ENCODE measurements around the gene RASL12. TPM values are rescaled to one million over a fixed set of nuclear protein-coding genes. Genes with fewer than 3 reads are reported as not detected.

Gene RASL12
- total RNA-seq, 2 donors from 2014 or later, result 3.1 to 6.7 TPM

DNA sequence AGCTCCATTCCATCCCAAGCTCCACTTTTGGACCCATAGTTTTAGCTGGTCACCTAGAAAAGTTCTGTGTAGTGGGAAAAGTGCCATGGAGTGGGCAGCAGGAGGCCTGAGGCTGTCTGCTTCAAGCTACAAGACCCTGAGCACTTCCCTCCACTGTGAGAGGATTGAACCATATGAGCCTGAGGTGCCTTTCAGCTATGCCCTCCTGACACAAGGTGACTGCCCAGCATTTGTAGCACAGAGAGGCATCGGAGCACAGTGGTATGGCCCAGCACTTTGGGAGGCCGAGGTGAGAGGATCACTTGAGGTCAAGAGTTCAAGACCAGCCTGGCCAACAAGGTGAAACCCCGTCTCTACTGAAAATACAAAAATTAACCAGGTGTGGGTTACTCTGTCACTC lies 4.8 kb upstream of the RASL12 start:
- Histone ChIP-seq H3K4me3 (no peak overlapping the region), H3K4me1 (no peaks in the 10 kb centered on the region), H3K9ac (ENCODE audit: low read depth in 2 of 2, low read length in 2 of 2) (no peak overlapping the region), H3K27me3 (peaks cover 6% of the 10 kb centered on the region), H3K36me3 (no peaks in the 10 kb centered on the region), H3K9me3 (no peaks in the 10 kb centered on the region), H3K27ac (no peak overlapping the region)
- intact Hi-C loops (cut with DNase I), result no loop called here
- no peak for DNase-seq
- no peak for TF ChIP-seq CTCF (IDR thresholded peaks at IDR 0.05)

- intact Hi-C loops (cut with DNase I), result no loop called here
- peak overlapping the region; percentile 24 for H3K27ac ChIP-seq
- H3K4me1 ChIP-seq, result no peaks in the 10 kb centered on the region
- H3K27me3 ChIP-seq, result peaks cover 7% of the 10 kb centered on the region
- TF ChIP-seq CTCF (IDR thresholded peaks at IDR 0.05), result no peak
- no peaks in the 10 kb centered on the region for H3K9me3 ChIP-seq
- DNase-seq, result no peak
- H3K4me3 ChIP-seq, result no peak overlapping the region
- H3K9ac ChIP-seq (ENCODE audit: low read depth in 2 of 2, low read length in 2 of 2), result peak overlapping the region in 1 of 2 donors; percentile 14
- H3K36me3 ChIP-seq, result no peaks in the 10 kb centered on the region
Measured at GRCh38 chr15:65072027-65072426, 4.2 kb upstream of the RASL12 start.

GRCh38 chr15:65071381-65071811 lies 3.6 kb upstream of the RASL12 start:
- no peak overlapping the region for H3K9ac ChIP-seq (ENCODE audit: low read depth in 2 of 2, low read length in 2 of 2)
- no peaks in the 10 kb centered on the region for H3K4me1 ChIP-seq
- no peak for DNase-seq
- peak overlapping the region; percentile 24 for H3K27ac ChIP-seq
- intact Hi-C loops (cut with DNase I), result no loop called here
- TF ChIP-seq CTCF (IDR thresholded peaks at IDR 0.05), result no peak
- peaks cover 7% of the 10 kb centered on the region for H3K27me3 ChIP-seq
- H3K36me3 ChIP-seq, result no peaks in the 10 kb centered on the region
- H3K4me3 ChIP-seq, result no peak overlapping the region
- no peaks in the 10 kb centered on the region for H3K9me3 ChIP-seq

- Histone ChIP-seq H3K9ac (ENCODE audit: low read depth in 2 of 2, low read length in 2 of 2) (no peak overlapping the region), H3K4me1 (no peaks in the 10 kb centered on the region), H3K27ac (peak overlapping the region; percentile 71), H3K36me3 (no peaks in the 10 kb centered on the region), H3K9me3 (no peaks in the 10 kb centered on the region), H3K4me3 (no peak overlapping the region), H3K27me3 (peaks cover 7% of the 10 kb centered on the region)
- intact Hi-C loops (cut with DNase I), result no loop called here
- DNase-seq, result no peak
- no peak for TF ChIP-seq CTCF (IDR thresholded peaks at IDR 0.05)
Measured at GRCh38 chr15:65069779-65070546, 2.2 kb upstream of the RASL12 start.

DNA sequence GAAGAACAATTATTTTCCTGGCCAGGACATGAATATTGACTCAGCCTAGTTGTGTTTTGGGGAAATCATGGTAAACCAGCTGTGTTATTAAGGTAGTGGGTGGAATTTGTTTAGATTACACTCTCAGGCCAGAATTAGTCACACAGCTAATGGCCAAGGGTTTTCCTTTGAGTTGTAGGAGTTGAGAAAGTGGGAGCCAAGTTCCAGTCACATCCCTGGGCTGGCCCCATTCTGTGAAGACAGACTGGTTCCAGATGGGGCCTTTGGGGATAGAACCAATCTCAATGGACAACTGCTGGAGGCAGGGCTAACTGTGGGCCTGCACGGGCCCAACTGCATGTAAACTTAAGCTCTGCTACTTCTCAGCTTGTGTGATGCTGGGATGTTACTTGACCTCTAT lies 1.4 kb upstream of the RASL12 start:
- TF ChIP-seq CTCF (IDR thresholded peaks at IDR 0.05), result no peak
- Histone ChIP-seq H3K9me3 (no peaks in the 10 kb centered on the region), H3K27me3 (peaks cover 7% of the 10 kb centered on the region), H3K27ac (peak overlapping the region; percentile 71), H3K4me1 (no peaks in the 10 kb centered on the region), H3K9ac (ENCODE audit: low read depth in 2 of 2, low read length in 2 of 2) (no peak overlapping the region), H3K36me3 (no peaks in the 10 kb centered on the region), H3K4me3 (no peak overlapping the region)
- peak; percentile 53 for DNase-seq
- intact Hi-C loops (cut with DNase I), result no loop called here
